Myocyte (in vitro differentiated cells): ENCODE results near the gene TXNRD3. TPM values are rescaled to one million over a fixed set of nuclear protein-coding genes. Genes with fewer than 3 reads are reported as not detected.

Experiments used
- total RNA-seq: library from RNA; depleted of rRNA; stranded (reverse); fragments of >200 nt; gene quantifications from 2 replicates; pipeline ENCODE4 v1.2.3, GENCODE V29; 2014

Gene TXNRD3
- total RNA-seq, 1 donor from 2014 or later: 9.8 TPM

Other genes starting within 250 kb of the TXNRD3 start
- gene ZXDC, start 179.2 kb downstream of the TXNRD3 start, total RNA-seq: 41.5 and 45.9 TPM in 2 replicates
- not detected in 2 replicates for gene UROC1, start 137.4 kb downstream of the TXNRD3 start, total RNA-seq
- gene CHST13, start 131.0 kb downstream of the TXNRD3 start, total RNA-seq: 0.21 TPM in 1 of 2 replicates, not detected in the other
- not detected in 2 replicates for gene C3orf22, start 96.2 kb downstream of the TXNRD3 start, total RNA-seq
- 11.8 and 21.9 TPM in 2 replicates for gene CHCHD6, start 49.1 kb upstream of the TXNRD3 start, total RNA-seq